ENCODE measurements around the gene TNFAIP8.
"Not testable (repeated sequence)": the region's sequence is repeated elsewhere in the genome, so short reads cannot be mapped to it uniquely, and the experiment has no call there.

Gene TNFAIP8

DNA sequence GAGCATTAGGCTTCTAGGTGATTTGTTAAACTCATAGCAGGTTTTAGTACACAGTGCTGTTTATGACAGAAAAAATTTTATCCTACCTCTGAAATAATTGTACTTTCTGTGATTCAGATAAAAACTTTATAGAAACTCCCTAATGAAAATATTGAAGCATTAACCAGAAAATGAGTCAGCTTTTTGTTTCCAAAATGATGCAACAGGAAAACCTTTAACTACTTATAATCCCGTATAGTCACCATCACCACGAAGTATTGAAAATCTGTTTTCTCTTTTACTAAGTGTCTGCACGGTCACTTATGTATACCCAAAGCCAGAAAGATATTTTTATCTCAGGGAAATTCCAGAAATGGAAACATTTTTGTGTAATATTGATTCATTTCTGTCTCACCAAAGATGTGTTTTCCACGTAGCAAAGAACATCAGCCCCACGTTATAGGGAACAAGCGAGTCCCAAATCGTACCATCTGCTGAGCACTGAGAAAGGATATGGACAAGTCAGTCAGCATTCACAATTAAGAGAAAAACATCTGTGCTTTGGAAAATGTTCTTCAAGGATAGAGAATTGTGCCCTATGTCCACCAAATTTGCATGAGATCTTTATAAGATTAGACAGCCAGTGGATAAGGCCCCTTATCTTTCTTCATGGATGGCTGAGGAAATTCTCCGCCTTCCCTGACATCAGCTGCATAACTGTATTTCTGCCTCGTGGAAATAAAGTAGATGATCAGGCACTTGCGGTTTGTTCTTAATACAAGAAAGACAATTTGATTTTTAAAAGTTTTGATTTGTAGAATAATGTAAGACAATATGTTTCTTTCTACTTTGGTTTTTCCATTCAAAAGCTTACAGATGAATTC, 41.9 kb downstream of the TNFAIP8 start:
- DNase-seq: peak; percentile 83

DNA sequence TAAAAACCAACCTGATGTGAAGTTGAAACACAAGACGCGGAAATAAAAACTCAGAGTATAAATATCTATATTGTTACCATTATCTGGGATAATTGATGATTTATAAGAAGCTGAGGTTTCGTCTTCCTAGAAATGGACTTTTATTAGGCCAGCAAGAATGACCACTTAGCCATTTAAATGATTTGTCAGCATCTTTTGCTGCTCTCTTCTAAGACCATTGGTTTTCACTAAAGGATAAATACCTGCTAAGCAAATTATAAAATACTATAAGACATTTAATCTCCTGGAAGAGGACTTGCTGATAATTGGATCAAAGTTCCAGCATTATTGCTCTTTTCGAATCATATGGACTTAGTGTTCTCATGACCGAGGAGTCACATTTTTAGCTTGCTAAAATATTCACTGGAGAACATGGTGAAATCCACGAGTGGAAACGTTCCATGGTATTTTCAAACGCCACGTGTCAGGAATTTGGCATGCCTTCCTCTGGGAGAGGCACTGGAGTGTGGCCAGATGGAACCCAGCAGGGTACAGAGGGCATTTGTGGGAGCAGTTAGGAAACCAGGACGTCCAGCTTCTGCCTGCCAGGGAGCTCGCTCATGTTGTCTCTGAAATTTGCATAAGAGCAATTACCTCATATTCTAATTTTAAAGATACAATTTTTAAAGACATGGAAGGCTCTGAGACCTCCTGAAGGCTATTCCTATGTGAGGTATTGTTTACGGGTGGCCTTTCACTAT, 43.1 kb downstream of the TNFAIP8 start:
- no peak for DNase-seq

DNA sequence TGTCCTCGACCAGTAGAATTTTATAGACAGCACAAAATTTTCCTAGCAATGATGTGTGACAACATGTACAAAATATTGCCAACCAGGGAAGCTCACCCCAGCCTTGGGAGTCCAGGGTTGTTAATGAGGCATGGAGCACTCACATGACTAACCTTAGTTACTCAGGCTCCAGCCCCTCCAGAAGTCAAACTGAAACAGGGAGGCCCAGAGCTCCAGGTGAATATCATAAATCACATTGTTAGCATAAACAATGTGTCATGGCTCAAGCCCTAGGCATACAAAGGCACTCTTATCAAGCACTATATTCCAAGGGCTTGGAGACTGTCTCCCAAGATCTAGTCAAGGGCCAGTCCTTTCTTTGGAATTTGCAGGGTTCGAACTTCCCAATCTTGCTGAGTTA, 44.4 kb downstream of the TNFAIP8 start:
- peak; percentile 20 for DNase-seq

DNA sequence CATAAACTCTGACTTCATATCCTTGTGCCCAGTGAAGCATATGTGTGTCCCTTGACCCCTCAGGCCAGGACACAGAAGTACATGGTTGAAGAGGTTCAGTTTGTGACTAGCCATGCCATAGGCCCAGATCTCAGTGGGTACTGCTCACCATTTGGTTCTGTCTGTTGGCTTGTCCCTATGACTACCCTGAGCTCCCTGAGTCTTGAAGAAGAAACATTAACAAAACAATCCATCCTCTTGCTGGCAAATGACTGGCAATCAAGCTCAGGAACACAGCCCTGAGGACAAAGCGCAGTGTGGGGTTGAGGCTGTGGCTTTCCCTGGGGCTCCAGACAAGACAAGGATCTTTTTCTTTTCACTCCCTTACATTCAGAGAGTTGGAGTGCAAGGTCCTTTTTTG, 46.3 kb downstream of the TNFAIP8 start:
- DNase-seq: no peak

- DNase-seq: no peak
Measured at GRCh38 chr5:119402555-119402954, 46.7 kb downstream of the TNFAIP8 start.

- no peak for DNase-seq
Measured at GRCh38 chr5:119404033-119404432, 48.2 kb downstream of the TNFAIP8 start.

- DNase-seq: no peak
Measured at GRCh38 chr5:119405419-119405818, 49.6 kb downstream of the TNFAIP8 start.

DNA sequence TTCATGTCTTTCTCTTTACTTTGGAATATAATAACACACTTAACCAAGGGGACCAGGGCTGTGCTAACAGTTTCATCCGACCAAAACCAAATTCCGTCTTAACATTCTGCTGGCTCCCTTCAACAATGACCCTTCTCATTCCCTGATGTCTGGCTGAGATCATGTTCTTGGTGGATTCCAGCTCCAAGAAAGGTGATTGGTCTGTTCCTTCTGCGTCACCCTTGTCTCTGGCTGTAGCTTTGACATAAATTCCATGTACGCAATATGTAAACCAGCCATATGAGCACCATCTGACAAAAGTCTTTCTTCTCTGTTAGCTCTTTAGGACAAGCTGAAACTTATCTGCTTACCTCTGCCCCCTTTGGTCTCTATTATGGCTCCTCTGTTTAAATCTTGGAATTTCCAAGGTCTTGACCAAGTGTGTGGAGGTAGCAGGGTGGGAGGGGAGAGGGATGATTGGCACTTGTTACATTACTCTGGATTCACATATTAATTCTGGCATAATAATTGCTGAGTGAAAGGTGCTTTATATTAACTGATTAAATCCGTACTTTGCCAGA, 50.8 kb downstream of the TNFAIP8 start:
- DNase-seq: peak; percentile 25

DNA sequence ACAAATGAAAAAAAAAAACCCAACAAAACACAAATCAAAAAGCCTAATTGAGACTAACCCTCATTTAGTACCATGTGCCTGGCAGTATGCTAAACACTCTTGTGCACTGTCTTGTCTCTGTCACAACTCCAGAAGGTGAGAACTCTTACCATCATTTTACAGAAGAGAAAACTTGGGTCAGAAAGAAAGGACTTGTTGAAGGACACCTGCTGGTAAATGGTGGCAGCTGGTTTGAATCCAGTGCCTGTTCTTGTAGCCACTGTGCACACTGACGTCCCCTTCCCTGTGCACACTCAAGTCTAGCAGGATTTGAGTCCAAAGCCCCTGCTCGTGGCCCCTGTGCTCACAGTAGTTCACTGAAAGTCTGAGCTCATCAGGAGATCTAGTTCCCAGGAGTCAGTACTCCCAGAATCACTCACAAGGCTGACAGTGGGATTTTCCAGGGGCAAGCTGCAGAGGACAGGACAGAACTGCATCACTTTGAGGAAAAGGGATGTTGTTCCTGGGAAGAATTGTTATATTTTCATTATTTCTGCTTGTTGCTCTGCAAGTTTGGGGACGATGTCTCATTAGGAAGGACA, 53.5 kb downstream of the TNFAIP8 start:
- no peak for DNase-seq

GRCh38 chr5:119410448-119411159, 54.8 kb downstream of the TNFAIP8 start:
- DNase-seq: peak; percentile 25

GRCh38 chr5:119411361-119412278, 55.8 kb downstream of the TNFAIP8 start:
- DNase-seq: peak; percentile 71

- no peak for DNase-seq
Measured at GRCh38 chr5:119412279-119413227, 56.7 kb downstream of the TNFAIP8 start.

GRCh38 chr5:119414124-119414734, 58.4 kb downstream of the TNFAIP8 start:
- DNase-seq: not testable (repeated sequence)

DNA sequence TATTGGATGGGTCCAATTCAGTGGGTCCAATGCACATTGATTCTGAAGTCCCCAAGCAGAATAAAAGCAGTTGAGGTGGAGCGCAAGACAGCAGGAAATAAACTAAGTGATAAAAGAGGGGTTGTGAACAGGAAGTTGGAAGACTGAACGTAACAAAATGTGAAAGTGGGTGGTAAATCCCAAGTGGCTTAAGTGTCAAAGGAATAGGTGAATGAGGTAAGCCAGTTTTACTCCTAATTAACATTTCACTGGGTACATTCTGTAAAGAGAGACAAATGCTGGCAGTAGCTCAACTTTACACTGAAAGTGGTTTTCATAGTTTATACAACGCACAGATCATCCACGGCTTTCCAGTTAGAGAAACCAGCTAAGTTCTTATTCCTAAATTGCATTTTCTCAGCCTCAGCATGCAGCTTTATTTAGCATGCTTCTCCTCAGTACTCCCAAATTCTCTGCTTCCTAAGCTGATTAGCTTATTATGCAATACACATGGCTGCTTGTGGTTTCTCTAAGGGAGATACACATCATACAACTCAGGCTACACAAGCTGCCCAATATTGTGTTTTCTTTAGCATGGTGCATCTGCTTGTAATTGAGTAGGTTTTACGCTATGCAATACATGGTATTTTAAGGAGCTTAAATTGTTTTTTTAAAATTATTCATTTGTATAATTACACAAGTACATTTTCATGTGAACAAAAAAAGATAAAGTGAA, 62.2 kb downstream of the TNFAIP8 start:
- peak; percentile 86 for DNase-seq

DNA sequence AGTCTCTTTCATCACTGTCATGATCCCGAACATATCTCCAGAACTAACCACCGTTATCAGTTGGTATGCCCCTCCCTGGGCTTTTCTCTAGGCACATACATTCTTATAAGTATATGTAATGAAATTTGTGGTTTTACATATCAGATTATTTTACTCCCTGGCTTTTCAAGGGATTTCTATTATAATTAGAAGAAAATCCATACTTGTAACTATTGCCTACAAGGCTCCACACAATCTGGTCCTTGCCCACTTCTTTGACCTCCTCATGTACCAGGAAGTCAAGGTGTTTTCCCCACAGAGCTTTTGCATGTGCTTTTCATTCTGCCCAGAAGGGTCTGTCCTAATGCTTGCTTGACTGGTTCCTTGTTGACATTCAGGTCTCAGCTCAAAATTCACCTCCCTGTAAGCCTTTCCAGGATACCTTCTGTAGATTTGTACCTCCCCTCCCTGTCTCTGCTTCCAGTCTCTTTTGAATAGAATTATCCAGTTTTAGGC, 62.8 kb downstream of the TNFAIP8 start:
- no peak for DNase-seq

- DNase-seq: no peak
Measured at GRCh38 chr5:119420169-119420568, 64.3 kb downstream of the TNFAIP8 start.

GRCh38 chr5:119426057-119426456, 70.2 kb downstream of the TNFAIP8 start:
- DNase-seq: no peak

- no peak for DNase-seq
Measured at GRCh38 chr5:119427060-119427459, 71.2 kb downstream of the TNFAIP8 start.

- not testable (repeated sequence) for DNase-seq
Measured at GRCh38 chr5:119427596-119427995, 71.8 kb downstream of the TNFAIP8 start.
